GM21737 (cell line): ENCODE data around the gene KIF27.
"Not testable (repeated sequence)": the region's sequence is repeated elsewhere in the genome, so short reads cannot be mapped to it uniquely, and the experiment has no call there.

Source experiments
- ATAC-seq: cut with Tn5 transposase; IDR thresholded peaks from one replicate; pipeline ENCODE4 v1.9.1; 2021; ENCODE audit warnings: mild to moderate bottlenecking, moderate library complexity; ENCODE audit not compliant: unreplicated experiment

Gene KIF27

DNA sequence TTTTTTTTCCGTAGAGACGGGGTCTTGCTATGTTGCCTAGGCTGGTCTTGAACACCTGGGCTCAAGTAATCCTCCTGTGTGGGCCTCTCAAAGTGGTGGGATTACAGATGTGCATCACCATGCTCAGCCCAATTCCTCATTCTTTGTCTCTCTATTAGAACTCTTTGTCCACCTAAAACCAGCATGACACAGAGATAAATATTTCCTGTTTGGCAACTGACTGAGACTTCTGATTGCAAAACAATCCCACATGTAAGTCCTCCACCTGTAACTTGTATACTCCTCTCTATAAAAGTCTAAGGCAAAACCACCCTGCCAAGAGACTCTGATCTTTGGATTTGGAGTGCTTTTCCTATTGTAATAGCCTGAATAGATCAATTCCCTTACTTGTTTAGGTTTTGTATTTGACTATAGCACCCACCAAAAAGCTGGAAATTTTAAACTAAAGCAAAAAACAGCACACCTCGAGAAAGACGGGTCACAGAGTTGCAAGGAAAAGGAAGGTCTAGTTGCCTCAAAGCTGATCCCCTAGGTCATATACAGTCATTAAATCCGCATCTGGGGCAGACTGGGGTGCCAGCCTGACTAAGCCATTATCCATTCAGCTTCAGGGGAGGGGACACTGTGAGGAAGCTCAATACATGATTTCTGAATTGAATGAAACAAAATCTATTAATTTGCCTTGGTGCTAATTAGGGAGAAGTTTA, 13.5 kb upstream of the KIF27 start:
- no peak for ATAC-seq

DNA sequence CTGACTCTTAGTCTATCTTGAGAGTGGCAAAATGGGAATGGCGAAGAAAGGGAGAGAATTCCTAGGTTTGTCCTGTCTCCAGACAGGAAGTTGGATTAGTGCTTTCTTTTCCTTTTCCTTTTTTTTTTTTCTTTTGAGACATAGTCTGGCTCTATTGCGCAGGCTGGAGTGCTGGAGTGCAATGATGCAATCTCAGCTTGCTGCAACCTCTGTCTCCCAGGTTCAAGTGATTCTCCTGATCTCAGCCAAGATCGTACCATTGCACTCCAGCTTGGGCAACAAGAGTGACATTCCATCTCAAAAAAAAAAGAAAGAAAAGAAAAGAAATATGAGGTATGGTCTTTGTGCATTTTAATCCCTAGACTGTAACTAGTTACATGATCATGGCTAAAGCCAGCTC, 12.6 kb upstream of the KIF27 start:
- ATAC-seq: no peak

DNA sequence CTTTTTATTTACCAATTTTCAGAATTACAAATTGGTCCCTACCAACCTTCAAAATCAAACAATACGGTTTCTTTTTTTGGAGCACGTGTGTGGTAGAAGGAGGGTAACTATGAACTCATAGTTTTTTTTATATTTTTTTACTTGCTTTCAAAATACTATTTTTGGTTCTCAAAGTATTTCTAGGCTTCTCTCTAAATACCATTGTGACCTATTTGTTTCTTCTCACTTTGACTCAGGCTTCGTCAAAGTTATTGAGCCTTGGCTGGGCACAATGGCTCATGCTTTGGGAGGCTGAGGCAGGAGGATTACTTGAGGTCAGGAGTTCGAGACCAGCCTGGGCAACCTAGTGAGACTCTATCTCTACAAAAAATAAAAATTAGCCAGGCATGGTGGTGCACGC, 11.6 kb upstream of the KIF27 start:
- no peak for ATAC-seq

DNA sequence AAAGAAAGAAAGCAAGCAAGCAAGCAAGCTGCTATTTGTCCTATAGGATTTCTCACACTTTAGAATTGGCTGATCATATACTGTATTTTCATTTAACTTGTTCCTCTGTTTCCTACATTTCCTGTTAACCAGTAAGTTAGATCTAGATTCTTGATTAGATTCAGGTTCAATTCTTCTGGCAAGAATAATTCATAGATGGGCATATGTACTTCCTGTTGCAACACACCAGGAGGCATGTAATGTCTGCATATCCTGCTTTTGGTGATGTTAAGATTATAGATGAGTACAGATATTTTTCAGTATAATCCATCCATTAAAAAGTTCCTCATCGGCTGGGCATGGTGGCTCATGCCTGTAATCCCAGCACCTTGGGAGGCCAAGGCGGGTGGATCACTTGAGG, 10.8 kb upstream of the KIF27 start:
- ATAC-seq: no peak

DNA sequence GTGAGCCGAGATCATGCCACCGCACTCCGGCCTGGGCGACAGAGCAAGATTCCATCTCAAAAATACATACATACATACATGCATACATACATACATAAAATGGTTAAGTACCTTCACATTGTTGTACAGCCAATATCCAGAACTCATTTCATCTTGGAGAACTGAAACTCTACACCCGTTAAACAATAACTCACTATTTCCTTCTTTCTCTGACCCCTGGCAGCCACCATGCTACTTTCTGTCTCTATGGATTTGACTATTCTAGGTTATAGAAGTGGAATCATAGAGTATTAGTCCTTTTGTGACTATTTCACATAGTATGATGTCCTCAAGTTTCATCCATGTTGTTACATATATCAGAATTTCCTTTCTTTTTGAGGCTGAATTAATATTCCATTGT, 9.6 kb upstream of the KIF27 start:
- ATAC-seq: no peak

DNA sequence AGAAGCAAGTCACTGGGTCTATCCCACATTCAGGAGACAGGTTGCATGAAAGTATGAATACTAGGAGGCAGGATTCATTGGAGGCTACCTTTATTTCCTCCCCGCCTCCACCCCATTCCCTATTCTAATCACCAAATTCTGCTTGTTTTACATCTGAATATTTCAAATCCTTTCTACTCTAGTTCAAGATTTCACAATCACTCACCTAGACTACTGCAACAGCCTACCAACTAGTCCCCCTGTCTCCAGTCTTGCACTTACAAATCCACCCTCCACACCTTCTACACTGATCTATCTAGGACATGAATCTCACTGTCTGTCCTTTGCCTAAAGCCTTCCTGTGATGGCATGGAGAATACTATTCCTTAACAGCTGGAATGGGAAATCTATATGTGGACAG, 6.4 kb upstream of the KIF27 start:
- ATAC-seq: no peak

DNA sequence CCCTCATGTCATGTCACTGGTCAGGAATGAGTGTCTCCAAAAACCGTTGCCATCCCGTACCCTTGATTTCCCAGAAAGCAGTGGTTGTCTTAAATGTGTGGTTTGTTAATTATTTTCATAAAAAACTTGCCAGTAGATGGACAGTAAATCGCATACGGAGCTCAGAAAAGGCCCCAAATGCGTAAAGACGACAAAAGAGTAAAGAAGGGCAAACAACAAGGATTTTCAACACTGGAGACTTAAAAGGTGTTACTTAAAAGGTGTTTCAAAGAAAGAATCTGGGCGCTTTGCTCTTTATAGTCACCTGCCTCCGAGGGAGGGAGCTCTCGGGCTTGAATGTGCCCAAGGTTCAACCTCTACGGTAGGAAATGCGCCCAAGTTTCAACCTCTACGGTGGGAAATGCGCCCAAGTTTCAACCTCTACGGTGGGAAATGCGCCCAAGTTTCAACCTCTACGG, 734 bp downstream of the KIF27 start:
- peak; percentile 21 for ATAC-seq

DNA sequence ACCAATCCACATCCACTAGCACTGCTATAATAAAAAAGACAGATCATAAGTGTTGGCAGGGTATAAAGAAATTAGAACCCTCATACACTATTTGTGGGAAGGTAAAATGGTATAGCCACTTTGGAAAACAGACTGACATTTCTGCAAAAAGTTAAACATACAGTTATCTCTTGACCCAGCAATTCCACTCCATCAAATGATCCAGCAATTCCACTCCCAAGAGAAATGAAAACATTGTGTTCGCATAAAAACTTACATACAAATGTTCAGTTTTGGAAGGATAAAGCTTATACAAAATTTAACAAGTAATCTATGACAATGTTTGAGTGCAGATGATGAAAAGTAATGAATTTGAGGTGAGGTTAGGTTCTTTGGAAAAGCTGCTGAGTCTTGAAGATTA, 2.1 kb downstream of the KIF27 start:
- ATAC-seq: no peak

DNA sequence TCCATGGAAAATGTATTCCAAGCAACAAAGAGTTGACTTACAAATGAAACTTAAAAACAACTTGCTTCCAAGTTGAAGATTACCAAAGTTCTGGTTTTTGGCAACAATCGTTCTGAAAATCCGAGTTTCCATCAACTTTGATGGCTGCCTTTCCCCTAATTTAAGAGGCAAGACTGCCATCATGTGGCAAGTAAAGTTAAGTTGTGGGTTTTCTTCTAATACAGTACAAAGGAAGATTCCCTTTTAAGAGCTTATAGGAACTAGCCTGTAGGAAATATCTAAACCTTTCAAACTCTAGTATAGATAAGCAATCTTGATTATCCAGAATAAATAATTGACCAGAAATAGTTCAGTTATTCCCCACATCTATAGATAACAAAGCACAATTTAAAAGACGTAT, 9.0 kb downstream of the KIF27 start:
- peak; percentile 58 for ATAC-seq

DNA sequence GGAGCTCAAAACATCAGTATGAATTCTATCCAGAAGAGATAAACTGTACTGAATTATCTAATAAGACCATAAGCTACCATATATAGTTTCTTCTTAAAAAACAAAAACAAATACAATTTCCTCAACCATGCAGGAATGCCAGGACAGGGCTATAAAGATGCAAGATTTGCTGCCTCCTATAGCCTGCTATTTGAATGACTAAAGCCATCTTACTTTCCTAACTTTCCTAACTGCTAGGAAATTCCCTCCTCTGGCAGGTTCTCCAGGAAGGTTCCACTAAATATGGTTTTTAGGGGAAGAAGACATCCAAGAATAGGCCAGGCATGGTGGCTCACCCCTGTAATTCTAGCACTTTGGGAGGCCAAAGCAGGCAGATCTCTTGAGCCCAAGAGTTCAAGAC, 15.1 kb downstream of the KIF27 start:
- no peak for ATAC-seq

DNA sequence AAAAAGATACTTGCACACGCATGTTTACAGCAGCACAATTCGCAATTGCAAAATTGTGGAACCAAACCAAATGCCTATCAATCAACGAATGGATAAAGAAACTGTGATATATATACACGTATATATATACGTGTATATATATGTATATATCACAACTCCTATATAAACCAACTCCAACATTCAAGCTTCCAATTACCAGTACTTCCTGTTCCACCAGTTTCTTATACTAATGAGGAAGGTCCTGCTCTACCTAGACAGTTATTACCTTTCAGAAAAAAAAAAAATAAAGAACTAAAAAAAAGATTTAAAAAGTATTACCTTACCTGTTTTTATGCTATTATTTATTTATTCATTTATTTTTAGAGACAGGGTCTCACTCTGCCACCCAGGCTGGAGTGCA, 20.6 kb downstream of the KIF27 start:
- ATAC-seq: not testable (repeated sequence)

DNA sequence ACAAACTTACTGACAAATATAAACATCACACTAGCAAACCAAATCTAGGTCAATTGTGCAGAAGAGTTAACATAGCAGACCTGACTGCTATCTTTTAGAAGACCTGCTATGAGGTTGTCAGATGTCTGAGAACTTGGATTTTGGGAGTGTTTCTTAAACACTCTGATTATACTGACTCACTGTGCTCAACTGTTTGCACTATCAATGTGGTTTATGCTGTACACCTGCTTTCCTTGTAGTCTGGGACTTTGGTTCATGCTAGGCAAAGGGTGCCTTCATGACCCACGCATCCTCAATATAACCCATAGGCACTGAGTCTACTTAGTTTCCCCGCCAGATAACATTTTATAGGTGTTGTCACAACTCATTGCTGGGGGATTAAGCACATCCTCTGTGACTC, 26.9 kb downstream of the KIF27 start:
- not testable (repeated sequence) for ATAC-seq

DNA sequence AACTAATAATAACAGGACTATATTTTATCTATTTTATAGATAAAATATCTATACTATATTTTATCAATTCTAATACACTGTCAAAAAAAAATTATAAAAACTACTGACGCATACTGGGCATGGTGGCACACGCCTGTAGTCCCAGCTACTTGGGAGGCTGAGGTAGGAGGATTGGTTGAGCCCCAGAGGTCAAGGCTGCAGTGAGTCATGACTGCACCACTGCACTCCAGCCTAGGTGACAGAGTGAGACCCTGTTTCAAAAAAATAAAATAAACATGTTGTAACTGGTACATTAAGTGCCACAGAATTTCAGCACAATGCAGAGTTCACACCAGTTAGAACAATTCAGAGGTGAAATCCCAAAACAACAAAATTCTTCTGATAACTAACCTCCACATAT, 34.7 kb downstream of the KIF27 start:
- not testable (repeated sequence) for ATAC-seq

DNA sequence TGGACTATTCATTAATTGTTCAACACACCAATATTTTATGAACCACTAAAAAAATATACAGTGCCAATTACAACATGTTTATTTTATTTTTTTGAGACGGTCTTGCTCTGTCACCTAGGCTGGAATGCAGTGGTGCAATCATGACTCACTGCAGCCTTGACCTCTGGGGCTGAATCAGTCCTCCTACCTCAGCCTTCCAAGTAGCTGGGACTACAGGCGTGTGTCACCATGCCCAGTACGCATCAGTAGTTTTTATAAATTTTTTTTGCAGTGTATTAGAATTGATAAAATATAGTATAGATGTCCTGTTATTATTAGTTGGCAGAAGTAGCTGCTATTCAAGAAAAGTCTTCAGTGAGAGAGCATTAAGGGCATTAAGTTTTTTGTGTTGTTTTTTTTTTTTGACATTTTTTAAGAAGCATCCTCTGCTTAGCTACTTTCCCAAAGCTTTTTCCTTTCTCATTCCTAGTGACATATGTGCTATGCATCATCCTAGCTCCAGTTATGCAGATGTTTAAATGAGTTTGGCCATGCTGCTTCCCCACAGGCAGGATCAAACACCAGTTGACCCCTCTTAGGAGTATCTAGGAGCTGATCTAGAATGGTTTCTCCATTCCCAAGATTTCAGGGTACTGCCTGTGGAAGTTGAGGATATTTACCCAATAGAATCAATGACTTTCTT, 35.5 kb downstream of the KIF27 start:
- not testable (repeated sequence) for ATAC-seq

DNA sequence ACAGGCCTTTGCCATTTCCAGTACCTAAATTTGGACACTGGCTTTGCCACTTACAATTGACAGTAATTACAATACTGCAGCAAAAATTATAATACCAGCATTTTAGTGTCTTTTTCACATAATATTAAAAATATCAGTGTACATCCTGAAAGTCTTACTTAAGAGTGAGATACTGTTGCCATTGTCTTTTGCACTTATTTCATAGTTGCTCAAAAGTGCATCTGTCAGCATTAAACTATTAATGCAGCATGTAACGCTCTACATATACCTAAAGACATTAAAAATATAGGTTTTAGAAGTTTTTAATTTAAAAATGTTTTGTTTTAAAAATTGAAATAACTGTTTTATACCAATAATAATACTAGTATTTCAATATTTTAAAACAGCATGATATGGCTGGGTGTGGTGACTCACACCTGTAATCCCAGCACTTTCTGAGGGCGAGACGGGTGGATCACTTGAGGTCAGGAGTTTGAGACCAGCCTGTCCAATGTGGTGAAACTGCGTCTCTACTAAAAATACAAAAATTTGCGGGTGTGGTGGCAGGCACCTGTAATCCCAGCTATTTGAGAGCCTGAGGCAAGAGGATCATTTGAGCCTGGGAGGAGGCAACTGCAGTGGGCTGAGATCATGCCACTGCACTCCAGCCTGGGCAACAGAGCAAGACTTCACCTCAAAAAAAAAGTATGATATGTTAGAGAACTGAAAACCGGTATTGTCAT, 39.4 kb downstream of the KIF27 start:
- ATAC-seq: not testable (repeated sequence)

DNA sequence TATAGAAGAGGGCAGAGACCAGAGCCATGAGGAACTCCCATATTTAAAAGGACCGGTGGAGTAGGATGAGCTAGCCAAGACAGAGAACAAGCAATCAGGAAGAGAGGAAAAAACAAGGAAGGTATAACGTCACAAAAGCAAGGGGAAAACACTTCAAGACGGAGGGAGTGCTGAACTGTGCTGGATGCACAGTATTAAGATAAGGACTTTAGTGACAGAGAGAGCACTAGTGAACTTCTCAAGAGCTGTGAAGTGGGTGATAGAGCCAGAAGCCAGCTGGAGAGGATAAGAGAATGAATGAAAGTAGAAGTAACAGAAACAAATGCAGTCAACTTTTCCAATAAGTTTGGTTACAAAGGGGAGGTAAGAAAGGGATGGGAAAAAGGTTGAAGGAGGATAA, 45.7 kb downstream of the KIF27 start:
- ATAC-seq: not testable (repeated sequence)

DNA sequence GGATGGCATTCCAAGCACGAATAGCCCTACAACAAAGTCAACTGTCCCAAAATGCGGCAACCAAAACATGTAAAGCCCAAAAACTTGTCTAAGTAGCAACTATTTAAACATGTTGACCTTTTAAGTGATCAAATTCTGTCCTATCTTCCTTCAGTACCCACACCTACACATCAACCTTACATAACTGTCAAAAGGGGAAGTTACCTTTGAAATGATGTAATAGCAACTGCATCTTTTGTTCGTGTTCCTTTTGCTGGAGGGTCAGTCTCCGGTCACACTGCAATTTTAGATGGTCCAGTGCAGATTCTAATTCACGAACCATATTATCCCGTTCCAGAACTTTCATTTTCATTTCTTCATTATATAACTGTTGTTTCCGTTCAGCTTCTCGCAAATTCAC, 71.3 kb downstream of the KIF27 start:
- not testable (repeated sequence) for ATAC-seq

DNA sequence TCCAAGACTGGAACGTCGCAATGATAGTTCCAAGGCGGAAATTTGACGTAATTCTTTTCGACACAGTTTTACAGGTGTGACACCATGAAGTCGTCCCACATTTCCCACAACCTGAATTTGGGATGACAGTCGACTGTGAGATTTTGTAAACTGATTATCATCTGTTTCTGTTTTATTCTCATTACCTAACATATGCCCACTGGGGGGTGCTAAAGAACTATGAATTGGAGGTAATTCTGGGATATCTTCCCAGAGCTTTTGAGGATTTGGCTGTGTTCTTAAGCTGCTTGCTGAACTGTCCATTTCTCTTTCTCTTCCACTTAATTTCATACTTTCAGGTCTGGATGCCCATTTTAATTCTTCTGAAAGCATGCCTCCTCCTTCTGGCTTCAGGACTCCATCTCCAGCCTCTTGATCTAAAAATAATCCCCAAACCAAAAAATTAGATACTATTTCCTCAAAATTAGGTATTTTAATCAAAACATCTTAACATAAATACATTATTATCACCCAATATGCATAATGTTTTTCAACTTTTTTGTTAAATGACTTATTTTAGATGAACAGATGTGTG, 84.1 kb downstream of the KIF27 start:
- not testable (repeated sequence) for ATAC-seq

DNA sequence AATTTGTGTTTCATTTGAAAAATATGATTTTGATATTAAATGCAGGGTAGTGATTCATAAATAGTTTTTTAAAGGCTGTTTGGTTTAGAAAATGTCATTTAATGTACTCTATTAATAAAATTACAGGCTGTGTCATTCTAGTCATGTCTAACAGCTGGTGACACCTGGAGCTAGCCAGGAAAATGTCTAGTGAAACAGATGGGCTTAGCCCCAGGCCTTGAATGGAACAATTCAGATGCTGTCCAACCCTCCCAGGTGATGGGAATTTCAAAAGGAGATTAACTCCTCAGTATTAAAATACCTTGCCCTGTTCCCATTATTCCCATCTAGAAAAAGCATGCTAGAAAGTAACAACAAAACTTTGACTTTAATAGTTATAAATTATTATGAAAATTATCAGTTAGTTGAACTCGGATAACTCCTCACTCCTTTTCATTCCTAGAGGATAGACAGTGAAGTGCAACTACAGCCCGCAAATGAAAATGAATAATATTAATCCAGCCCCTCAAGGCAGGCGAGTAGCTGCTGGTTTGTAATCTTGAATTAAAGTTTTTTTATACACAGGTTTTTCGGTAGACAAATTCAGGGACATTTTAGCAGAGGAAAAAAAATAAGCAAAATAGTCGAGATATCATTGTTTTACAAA, 90.7 kb downstream of the KIF27 start:
- not testable (repeated sequence) for ATAC-seq

DNA sequence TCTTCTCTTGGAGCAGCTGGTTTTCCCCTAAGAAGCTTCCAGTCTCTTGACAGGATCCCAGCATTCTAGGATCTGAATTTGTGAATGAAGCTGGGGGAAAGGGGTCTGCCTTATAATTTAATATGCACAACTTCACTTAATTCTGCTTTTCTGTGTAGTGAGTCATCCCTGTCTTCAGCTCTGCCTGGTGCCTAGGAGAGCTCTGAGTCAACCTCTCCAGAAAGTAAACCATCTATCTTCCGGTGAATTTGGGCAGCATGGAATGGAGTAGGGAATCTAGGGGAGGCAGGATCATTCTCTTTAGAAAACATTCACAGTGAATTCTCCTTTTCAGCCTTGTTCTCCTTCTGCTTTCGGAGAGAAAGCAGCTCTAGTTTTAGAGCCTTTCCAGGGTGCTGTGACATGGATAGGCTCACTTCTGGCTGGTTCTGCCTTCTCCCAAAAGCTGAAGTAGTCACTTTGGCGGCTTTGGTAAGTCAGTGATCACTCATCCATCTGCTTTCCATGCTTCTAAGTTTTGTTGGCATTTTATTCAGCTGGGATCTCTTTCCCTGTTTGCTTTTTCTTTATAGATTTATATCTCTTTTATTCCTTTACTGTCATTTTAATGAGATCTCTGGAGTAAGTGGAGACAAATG, 96.1 kb downstream of the KIF27 start:
- ATAC-seq: not testable (repeated sequence)
